K562 (cell line): Measurements from ENCODE around the gene OSBPL7. TPM values are rescaled to one million over a fixed set of nuclear protein-coding genes. Genes with fewer than 3 reads are reported as not detected.

Source experiments
- ARHGAP35 ChIP-seq: fragments of 450-650 bp; IDR thresholded peaks from 2 replicates; pipeline ENCODE4 v1.6.1; 2018; ENCODE audit not compliant: partially characterized antibody
- CBX3 ChIP-seq, 2 experiments: IDR thresholded peaks; 1 replicate in 1 of 2; 2 replicates in 1 of 2; pipeline ENCODE4 v1.6.1; 2012; ENCODE audit warnings: inconsistent platforms in 2 of 2, low read length in 2 of 2, borderline replicate concordance in 1 of 2, control low read depth in 1 of 2
- CREM ChIP-seq: IDR thresholded peaks from 2 replicates; pipeline ENCODE4 v1.6.1; 2014; ENCODE audit warnings: antibody characterized with exemption, low read depth
- ELF2 ChIP-seq: fragments of 250-450 bp; sonication (Bioruptor Pico); IDR thresholded peaks from 2 replicates; pipeline ENCODE4 v1.5.0; 2021; ENCODE audit warnings: mild to moderate bottlenecking
- HNRNPUL1 ChIP-seq: fragments of 200-400 bp; formaldehyde crosslinking; IDR thresholded peaks from 2 replicates; pipeline ENCODE4 v1.6.1; 2017; ENCODE audit warnings: low read length
- KLF16 ChIP-seq: IDR thresholded peaks from 2 replicates; pipeline ENCODE4 v1.6.1; 2016; ENCODE audit warnings: antibody characterized with exemption
- NFE2 ChIP-seq: IDR thresholded peaks from 2 replicates; pipeline ENCODE4 v1.6.1; 2014; ENCODE audit warnings: antibody characterized with exemption, low read depth
- PHB ChIP-seq: fragments of 250-450 bp; sonication (Bioruptor Pico); IDR thresholded peaks from 2 replicates; pipeline ENCODE4 v1.5.0; 2021
- SMAD4 ChIP-seq: fragments of 250-450 bp; sonication (Bioruptor Pico); conservative IDR thresholded peaks from 2 replicates; pipeline ENCODE4 v1.8.0; 2021; ENCODE audit warnings: inconsistent platforms, mild to moderate bottlenecking, moderate library complexity
- SRSF9 ChIP-seq: fragments of 200-400 bp; formaldehyde crosslinking; IDR thresholded peaks from 2 replicates; pipeline ENCODE4 v1.6.1; 2017; ENCODE audit warnings: low read depth, low read length, borderline replicate concordance
- ZBED1 ChIP-seq: IDR thresholded peaks from 2 replicates; pipeline ENCODE4 v1.6.1; 2014
- ZFX ChIP-seq: sonication (generic); formaldehyde crosslinking; IDR thresholded peaks from 2 replicates; pipeline ENCODE4 v1.8.0; 2022; ENCODE audit warnings: mild to moderate bottlenecking, missing genetic modification reagents, moderate library complexity
- ZNF311 ChIP-seq: fragments of 250-450 bp; sonication (Bioruptor Pico); IDR thresholded peaks from 2 replicates; pipeline ENCODE4 v1.4.0; 2020; ENCODE audit warnings: mild to moderate bottlenecking, moderate library complexity
- polyA plus RNA-seq, 8 experiments: library from polyadenylated mRNA; depleted of rRNA in 4 of 8; stranded (reverse) in 5 of 8; unstranded in 3 of 8; fragments of >200 nt; fragmentation: Nextera tagmentation in 2 of 8; fragmentation: Illumina TruSeq in 1 of 8; extraction: Ambion mirVana in 2 of 8; extraction: Trizol in 1 of 8; gene quantifications; 2 replicates each; pipeline versions ENCODE4 v1.2.1 to v1.2.3, GENCODE V29; 2011 to 2014; ENCODE audit warnings: inconsistent platforms in 1 of 8, missing spikeins in 1 of 8
- total RNA-seq, 7 experiments: library from RNA; depleted of rRNA in 6 of 7; stranded (reverse); fragments of >200 nt in 6 of 7; fragmentation: Illumina TruSeq in 2 of 7; extraction: Trizol in 2 of 7; gene quantifications; 2 replicates each; pipeline versions ENCODE4 v1.2.1 to v1.2.3, GENCODE V29; 2011 to 2021; ENCODE audit warnings: low replicate concordance in 1 of 7
- TF ChIP-seq, protein P1 (sequence below): fragments of 250-450 bp; sonication (Bioruptor Pico); IDR thresholded peaks from 2 replicates; pipeline ENCODE4 v1.9.0; 2021; ENCODE audit warnings: mild to moderate bottlenecking
- TF ChIP-seq, protein P2 (sequence below): sonication (generic); formaldehyde crosslinking; IDR thresholded peaks from 2 replicates; pipeline ENCODE4 v1.8.0; 2022; ENCODE audit warnings: mild to moderate bottlenecking, missing genetic modification reagents, borderline replicate concordance
- TF ChIP-seq, protein P3 (sequence below), 3 experiments: IDR thresholded peaks in 2 of 3; conservative IDR thresholded peaks in 1 of 3; 2 replicates each; pipeline ENCODE4 v1.5.1; 2011 to 2012; ENCODE audit warnings: low read length in 3 of 3, mild to moderate bottlenecking in 3 of 3, control low read depth in 2 of 3, improper control_type of control experiment in 1 of 3, inconsistent platforms in 1 of 3, low read depth in 1 of 3, mixed read lengths in 1 of 3, moderate library complexity in 1 of 3; ENCODE audit not compliant: insufficient read depth in 2 of 3

Gene OSBPL7
- total and polyA plus RNA-seq, 9 of the 15 experiments (the other 6 are each of a cell fraction or from before 2014, with no cell fraction given), result 0.32 to 11.9 (median 5.8) TPM

DNA sequence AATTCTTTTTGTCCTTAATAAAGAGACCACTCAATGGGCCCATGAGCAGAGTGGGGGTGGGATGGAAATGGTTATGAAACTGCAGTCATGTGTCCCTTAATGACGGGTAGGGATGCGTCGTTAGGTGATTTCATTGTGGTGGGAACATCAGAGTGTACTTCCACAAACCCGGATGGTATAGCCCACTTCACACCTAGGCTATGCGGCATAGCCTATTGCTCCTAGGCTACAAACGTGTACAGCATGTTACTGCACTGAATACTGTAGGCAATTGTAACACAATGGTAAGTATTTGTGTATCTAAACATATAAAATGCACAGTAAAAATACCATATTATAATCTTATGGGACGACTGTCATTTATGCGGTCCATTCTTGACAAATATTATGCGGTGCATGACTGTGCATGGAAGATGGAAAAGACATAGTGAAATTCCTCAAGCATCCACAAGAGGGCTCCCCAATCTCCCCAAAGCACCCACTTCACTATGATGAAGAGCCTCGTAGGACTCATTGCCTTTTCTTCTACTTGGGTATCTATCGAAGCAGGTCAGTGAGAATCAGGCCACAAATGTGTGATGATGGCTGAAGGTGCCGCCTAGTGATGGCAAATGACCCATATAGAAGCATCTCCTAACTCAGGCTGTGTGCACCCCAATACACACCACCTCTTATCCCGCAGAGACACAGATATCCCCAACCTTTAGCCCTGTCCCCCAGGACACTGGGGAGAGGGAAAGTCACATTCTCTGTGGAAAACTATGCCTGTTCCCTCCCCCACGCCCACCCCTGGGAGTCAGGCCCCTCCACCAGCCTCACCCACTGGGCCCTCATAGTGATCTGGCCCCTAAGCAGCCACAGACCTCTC is 45.0 kb downstream of the OSBPL7 start (continued):
- TF ChIP-seq, protein P1, sequence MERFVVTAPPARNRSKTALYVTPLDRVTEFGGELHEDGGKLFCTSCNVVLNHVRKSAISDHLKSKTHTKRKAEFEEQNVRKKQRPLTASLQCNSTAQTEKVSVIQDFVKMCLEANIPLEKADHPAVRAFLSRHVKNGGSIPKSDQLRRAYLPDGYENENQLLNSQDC (CRISPR knock-in tag), result no peak
- TF ChIP-seq ZFX (CRISPR knock-in tag) (no peak), ELF2 (CRISPR knock-in tag) (no peak), ZBED1 (no peak), SRSF9 (no peak), HNRNPUL1 (no peak), SMAD4 (CRISPR knock-in tag) (no peak), NFE2 (peak; percentile 35; the same call in 1 of the 2 replicates), CREM (0 out of 2 replicates have a peak, but pooled peaks have one; percentile 3), PHB (CRISPR knock-in tag) (no peak), ARHGAP35 (no peak), ZNF311 (CRISPR knock-in tag) (no peak), CBX3 (IDR thresholded peaks at IDR 0.05; ENCODE audit: borderline replicate concordance in 1 of 2, low read length in 2 of 2) (peak in 1 of 2 experiments; percentile 46; a peak in 1 of 3 replicates), KLF16 (peak; percentile 13; the same call in 1 of the 2 replicates)
- TF ChIP-seq, protein P2, sequence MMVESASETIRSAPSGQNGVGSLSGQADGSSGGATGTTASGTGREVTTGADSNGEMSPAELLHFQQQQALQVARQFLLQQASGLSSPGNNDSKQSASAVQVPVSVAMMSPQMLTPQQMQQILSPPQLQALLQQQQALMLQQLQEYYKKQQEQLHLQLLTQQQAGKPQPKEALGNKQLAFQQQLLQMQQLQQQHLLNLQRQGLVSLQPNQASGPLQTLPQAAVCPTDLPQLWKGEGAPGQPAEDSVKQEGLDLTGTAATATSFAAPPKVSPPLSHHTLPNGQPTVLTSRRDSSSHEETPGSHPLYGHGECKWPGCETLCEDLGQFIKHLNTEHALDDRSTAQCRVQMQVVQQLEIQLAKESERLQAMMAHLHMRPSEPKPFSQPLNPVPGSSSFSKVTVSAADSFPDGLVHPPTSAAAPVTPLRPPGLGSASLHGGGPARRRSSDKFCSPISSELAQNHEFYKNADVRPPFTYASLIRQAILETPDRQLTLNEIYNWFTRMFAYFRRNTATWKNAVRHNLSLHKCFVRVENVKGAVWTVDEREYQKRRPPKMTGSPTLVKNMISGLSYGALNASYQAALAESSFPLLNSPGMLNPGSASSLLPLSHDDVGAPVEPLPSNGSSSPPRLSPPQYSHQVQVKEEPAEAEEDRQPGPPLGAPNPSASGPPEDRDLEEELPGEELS (CRISPR knock-in tag), result no peak
- TF ChIP-seq, protein P3, sequence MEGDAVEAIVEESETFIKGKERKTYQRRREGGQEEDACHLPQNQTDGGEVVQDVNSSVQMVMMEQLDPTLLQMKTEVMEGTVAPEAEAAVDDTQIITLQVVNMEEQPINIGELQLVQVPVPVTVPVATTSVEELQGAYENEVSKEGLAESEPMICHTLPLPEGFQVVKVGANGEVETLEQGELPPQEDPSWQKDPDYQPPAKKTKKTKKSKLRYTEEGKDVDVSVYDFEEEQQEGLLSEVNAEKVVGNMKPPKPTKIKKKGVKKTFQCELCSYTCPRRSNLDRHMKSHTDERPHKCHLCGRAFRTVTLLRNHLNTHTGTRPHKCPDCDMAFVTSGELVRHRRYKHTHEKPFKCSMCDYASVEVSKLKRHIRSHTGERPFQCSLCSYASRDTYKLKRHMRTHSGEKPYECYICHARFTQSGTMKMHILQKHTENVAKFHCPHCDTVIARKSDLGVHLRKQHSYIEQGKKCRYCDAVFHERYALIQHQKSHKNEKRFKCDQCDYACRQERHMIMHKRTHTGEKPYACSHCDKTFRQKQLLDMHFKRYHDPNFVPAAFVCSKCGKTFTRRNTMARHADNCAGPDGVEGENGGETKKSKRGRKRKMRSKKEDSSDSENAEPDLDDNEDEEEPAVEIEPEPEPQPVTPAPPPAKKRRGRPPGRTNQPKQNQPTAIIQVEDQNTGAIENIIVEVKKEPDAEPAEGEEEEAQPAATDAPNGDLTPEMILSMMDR (IDR thresholded peaks at IDR 0.05 in 2 of 3, conservative IDR thresholded peaks at IDR 0.05 in 1 of 3; ENCODE audit: insufficient read depth in 2 of 3, low read depth in 1 of 3, low read length in 3 of 3), result peak; percentile 75 to 84 (median 76)
